IMR-90 (cell line): Measurements from ENCODE around the gene RAD51B. TPM values are rescaled to one million over a fixed set of nuclear protein-coding genes. Genes with fewer than 3 reads are reported as not detected.

ENCODE experiments used
- ATAC-seq: fragments of 200-7000 bp; cut with Tn5 transposase; 2 replicates; pipeline ENCODE4 v1.9.1; 2020; ENCODE audit warnings: low read depth, mild to moderate bottlenecking, moderate library complexity
- BruUV-seq: library from RNA; stranded (reverse); fragments of 400-500 nt; replicated peaks from 2 replicates; lab custom pipeline; 2021; lab: Mats Ljungman, UMichigan
- CTCF ChIA-PET: fragments of 300-600 bp; formaldehyde crosslinking; extraction: SDS; loops from one replicate; lab custom pipeline; 2021; ENCODE audit warnings: antibody characterized with exemption; lab: Yijun Ruan, JAX
- POLR2A ChIA-PET: fragments of 300-600 bp; sonication (Branson Sonifier 250); formaldehyde crosslinking; loops from one replicate; lab custom pipeline; 2022; ENCODE audit warnings: antibody characterized with exemption; ENCODE audit not compliant: unreplicated experiment; lab: Charles Lee
- DNase-seq: peaks from one replicate; pipeline ENCODE4 v3.0.0; 2013
- H2AFZ ChIP-seq: replicated peaks from 2 replicates; pipeline ENCODE3; 2013; ENCODE audit warnings: low read length, mild to moderate bottlenecking; ENCODE audit not compliant: poor library complexity
- H2AK5ac ChIP-seq: 2 replicates; pipeline ENCODE4 v1.6.1; 2013; ENCODE audit warnings: low read depth, low read length, inconsistent platforms
- H2AK9ac ChIP-seq: replicated peaks from 2 replicates; pipeline ENCODE3; 2013; ENCODE audit warnings: mild to moderate bottlenecking, low read depth, low read length, moderate library complexity; ENCODE audit not compliant: poor library complexity
- H2BK120ac ChIP-seq: 2 replicates; pipeline ENCODE4 v1.6.1; 2013; ENCODE audit warnings: low read depth, low read length, inconsistent platforms
- H2BK15ac ChIP-seq: 3 replicates; pipeline ENCODE4 v1.6.1; 2013; ENCODE audit warnings: low read depth, low read length, inconsistent platforms
- H2BK20ac ChIP-seq: 2 replicates; pipeline ENCODE4 v1.6.1; 2013; ENCODE audit warnings: low read depth, mild to moderate bottlenecking, inconsistent platforms, low read length, moderate library complexity
- H2BK5ac ChIP-seq: 2 replicates; pipeline ENCODE4 v1.6.1; 2013; ENCODE audit warnings: mild to moderate bottlenecking, low read depth, low read length, inconsistent platforms; ENCODE audit not compliant: poor library complexity, severe bottlenecking
- H3K14ac ChIP-seq: replicated peaks from 2 replicates; pipeline ENCODE4 v1.6.1; 2013; ENCODE audit warnings: low read depth, low read length, inconsistent platforms
- H3K18ac ChIP-seq: 2 replicates; pipeline ENCODE4 v1.6.1; 2013; ENCODE audit warnings: low read depth, low read length, control low read depth
- H3K23ac ChIP-seq: 2 replicates; pipeline ENCODE4 v1.6.1; 2013; ENCODE audit warnings: low read depth, low read length, inconsistent platforms
- H3K27ac ChIP-seq: 2 replicates; pipeline ENCODE4 v1.5.1; 2013; ENCODE audit warnings: mild to moderate bottlenecking, control low read depth, low read length; ENCODE audit not compliant: insufficient read depth
- H3K27me3 ChIP-seq: 2 replicates; pipeline ENCODE4 v1.6.1; 2013; ENCODE audit warnings: low read length; ENCODE audit not compliant: control insufficient read depth, insufficient read depth
- H3K36me3 ChIP-seq: 2 replicates; pipeline ENCODE4 v1.6.1; 2013; ENCODE audit warnings: low read length, mixed read lengths; ENCODE audit not compliant: control insufficient read depth, insufficient read depth
- H3K4ac ChIP-seq: 2 replicates; pipeline ENCODE4 v1.6.1; 2013; ENCODE audit warnings: low read depth, low read length, inconsistent platforms
- H3K4me1 ChIP-seq: 2 replicates; pipeline ENCODE4 v1.6.1; 2013; ENCODE audit warnings: low read length, mixed read lengths; ENCODE audit not compliant: control insufficient read depth, insufficient read depth
- H3K4me2 ChIP-seq: 2 replicates; pipeline ENCODE4 v1.6.1; 2013; ENCODE audit warnings: low read depth, mild to moderate bottlenecking, control low read depth, low read length, moderate library complexity
- H3K4me3 ChIP-seq: 2 replicates; pipeline ENCODE4 v1.5.1; 2013; ENCODE audit warnings: low read depth, mild to moderate bottlenecking, control low read depth, low read length, moderate library complexity; ENCODE audit not compliant: insufficient read depth
- H3K56ac ChIP-seq: 2 replicates; pipeline ENCODE4 v1.6.1; 2013; ENCODE audit warnings: low read length, inconsistent platforms; ENCODE audit not compliant: insufficient read depth; ENCODE audit errors: extremely low read depth
- H3K79me1 ChIP-seq, 2 experiments: 2 replicates each; pipeline ENCODE4 v1.6.1; 2013; ENCODE audit warnings: low read length in 2 of 2, inconsistent platforms in 1 of 2, low read depth in 1 of 2
- H3K9ac ChIP-seq: 2 replicates; pipeline ENCODE4 v1.6.1; 2013; ENCODE audit warnings: low read depth, low read length, control low read depth
- H3K9me1 ChIP-seq: 2 replicates; pipeline ENCODE4 v1.6.1; 2013; ENCODE audit warnings: low read length, inconsistent platforms; ENCODE audit not compliant: insufficient read depth
- H3K9me3 ChIP-seq: 2 replicates; pipeline ENCODE4 v1.6.1; 2013; ENCODE audit warnings: low read length; ENCODE audit not compliant: control insufficient read depth, insufficient read depth
- H4K20me1 ChIP-seq: 2 replicates; pipeline ENCODE4 v1.6.1; 2013; ENCODE audit warnings: low read length, inconsistent platforms; ENCODE audit not compliant: insufficient read depth
- H4K5ac ChIP-seq: 2 replicates; pipeline ENCODE4 v1.6.1; 2013; ENCODE audit warnings: mild to moderate bottlenecking, low read depth, low read length, control low read depth
- H4K8ac ChIP-seq, 2 experiments: 2 replicates each; pipeline ENCODE4 v1.6.1; 2013; ENCODE audit warnings: low read depth in 2 of 2, low read length in 2 of 2, control low read depth in 1 of 2, inconsistent platforms in 1 of 2
- H4K91ac ChIP-seq: 2 replicates; pipeline ENCODE4 v1.6.1; 2013; ENCODE audit warnings: low read depth, low read length, inconsistent platforms; ENCODE audit not compliant: insufficient read depth
- BHLHE40 ChIP-seq: fragments of 150-350 bp; IDR thresholded peaks from 2 replicates; pipeline ENCODE4 v1.6.1; 2016; ENCODE audit warnings: mild to moderate bottlenecking, low read depth, low read length
- CEBPB ChIP-seq: IDR thresholded peaks from 2 replicates; pipeline ENCODE4 v1.6.1; 2012; ENCODE audit warnings: low read depth, low read length, improper control_type of control experiment
- CHD1 ChIP-seq: IDR thresholded peaks from 2 replicates; pipeline ENCODE4 v1.6.1; 2012; ENCODE audit warnings: low read depth, low read length, improper control_type of control experiment
- CTCF ChIP-seq: conservative IDR thresholded peaks from 2 replicates; pipeline ENCODE4 v1.5.1; 2012; ENCODE audit warnings: mild to moderate bottlenecking, low read depth, low read length, improper control_type of control experiment
- ELK1 ChIP-seq: fragments of 150-350 bp; IDR thresholded peaks from 2 replicates; pipeline ENCODE4 v1.6.1; 2016; ENCODE audit warnings: low read depth, mild to moderate bottlenecking, low read length, moderate library complexity, borderline replicate concordance
- FOS ChIP-seq: fragments of 150-350 bp; IDR thresholded peaks from 2 replicates; pipeline ENCODE4 v1.6.1; 2016; ENCODE audit warnings: low read depth, low read length
- MAFK ChIP-seq: IDR thresholded peaks from 2 replicates; pipeline ENCODE4 v1.6.1; 2012; ENCODE audit warnings: low read depth, low read length, improper control_type of control experiment
- MAZ ChIP-seq: IDR thresholded peaks from 2 replicates; pipeline ENCODE4 v1.6.1; 2012; ENCODE audit warnings: low read depth, mild to moderate bottlenecking, low read length, improper control_type of control experiment, moderate library complexity, borderline replicate concordance
- MXI1 ChIP-seq: IDR thresholded peaks from 2 replicates; pipeline ENCODE4 v1.6.1; 2012; ENCODE audit warnings: low read depth, mild to moderate bottlenecking, low read length, moderate library complexity, borderline replicate concordance
- NFE2L2 ChIP-seq: fragments of 150-350 bp; IDR thresholded peaks from 2 replicates; pipeline ENCODE4 v1.6.1; 2016; ENCODE audit warnings: low read depth, mild to moderate bottlenecking, low read length
- POLR2A ChIP-seq: IDR thresholded peaks from 2 replicates; pipeline ENCODE4 v1.6.1; 2012; ENCODE audit warnings: mild to moderate bottlenecking, low read depth, low read length
- RAD21 ChIP-seq: IDR thresholded peaks from 2 replicates; pipeline ENCODE4 v1.6.1; 2012; ENCODE audit warnings: low read length, improper control_type of control experiment
- RCOR1 ChIP-seq: IDR thresholded peaks from 2 replicates; pipeline ENCODE4 v1.6.1; 2012; ENCODE audit warnings: mild to moderate bottlenecking, low read length, improper control_type of control experiment; ENCODE audit not compliant: insufficient replicate concordance
- RFX5 ChIP-seq: IDR thresholded peaks from 2 replicates; pipeline ENCODE4 v1.8.0; 2012; ENCODE audit warnings: low read depth, mild to moderate bottlenecking, low read length, moderate library complexity
- SMC3 ChIP-seq: fragments of 150-350 bp; IDR thresholded peaks from 2 replicates; pipeline ENCODE4 v1.6.1; 2016; ENCODE audit warnings: low read depth, mild to moderate bottlenecking, antibody characterized with exemption, low read length, moderate library complexity
- WGBS, 2 experiments: methylation state at CpG; one replicate each; pipeline versions ENCODE4 v1.1.5 to v1.1.7; 2013; ENCODE audit warnings: missing lambda C conversion rate in 2 of 2; ENCODE audit not compliant: insufficient read length in 1 of 2; ENCODE audit errors: extremely low coverage in 2 of 2; 5-methylcytosine and 5-hydroxymethylcytosine counted together
- dilution Hi-C: fragments of 300-500 bp; cut with HindIII; formaldehyde crosslinking; loops from one replicate; pipeline ENCODE4 v1.14.3; 2018; ENCODE audit warnings: low sequenced_read_pairs; ENCODE audit not compliant: unreplicated experiment
- in situ Hi-C: fragments of 300-500 bp; cut with MboI; formaldehyde crosslinking; loops from 3 replicates; pipeline ENCODE4 v1.14.3; 2019; ENCODE audit warnings: low sequenced_read_pairs, inconsistent platforms, mixed read lengths
- intact Hi-C: fragments of 100-400 bp; cut with micrococcal nuclease; formaldehyde crosslinking; loops from 2 replicates; pipeline ENCODE4 v1.10.0; 2022
- polyA plus RNA-seq, 3 experiments: library from polyadenylated mRNA; depleted of rRNA; stranded (reverse); fragments of >200 nt; gene quantifications; 2 replicates each; pipeline ENCODE4 v1.2.3, GENCODE V29; 2012; ENCODE audit warnings: low replicate concordance in 1 of 3
- total RNA-seq: library from RNA; depleted of rRNA; stranded (reverse); fragments of >200 nt; gene quantifications from 2 replicates; pipeline ENCODE4 v1.2.3, GENCODE V29; 2012
- TF ChIP-seq, protein P1 (sequence below): fragments of 150-350 bp; IDR thresholded peaks from 2 replicates; pipeline ENCODE4 v1.6.1; 2017; ENCODE audit warnings: mild to moderate bottlenecking, antibody characterized with exemption, low read length, low read depth

Gene RAD51B
- total and polyA plus RNA-seq, 2 of the 4 experiments (the other 2 are of a cell fraction), result 5.1 to 18.8 TPM

DNA sequence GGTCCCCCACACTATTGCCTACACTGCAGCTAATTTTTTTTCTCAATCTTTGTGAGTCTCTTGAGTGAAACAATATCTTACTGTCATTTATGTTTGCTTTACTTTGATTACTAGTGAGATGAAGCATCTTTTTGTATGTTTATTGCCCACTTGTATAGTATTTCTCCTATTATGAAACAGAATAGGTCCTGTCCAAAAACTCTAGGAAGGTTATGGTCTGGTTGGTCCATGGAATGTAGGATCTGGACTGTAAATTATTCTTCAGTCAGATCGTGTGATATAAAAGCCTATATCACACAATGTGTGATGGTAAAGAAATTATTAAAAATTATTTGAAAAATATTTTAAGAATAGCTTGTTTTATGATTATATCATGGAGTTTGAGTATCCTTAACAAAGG, 538.9 kb downstream of the RAD51B start:
- in situ Hi-C loops (no loop called here), intact Hi-C loops (no loop called here), dilution Hi-C loops (no loop called here)
- no peak overlapping the region for H3K4me2 ChIP-seq
- H3K23ac ChIP-seq, result no peak overlapping the region
- H3K27ac ChIP-seq, result no peak overlapping the region
- H2BK20ac ChIP-seq, result no peak overlapping the region
- TF ChIP-seq BHLHE40 (no peak), RAD21 (no peak), CHD1 (no peak), MAZ (no peak), SMC3 (no peak), RCOR1 (no peak), CTCF (no peak), FOS (no peak), MXI1 (no peak), CEBPB (no peak), NFE2L2 (no peak), MAFK (no peak), POLR2A (no peak), RFX5 (no peak), ELK1 (no peak)
- TF ChIP-seq, protein P1, sequence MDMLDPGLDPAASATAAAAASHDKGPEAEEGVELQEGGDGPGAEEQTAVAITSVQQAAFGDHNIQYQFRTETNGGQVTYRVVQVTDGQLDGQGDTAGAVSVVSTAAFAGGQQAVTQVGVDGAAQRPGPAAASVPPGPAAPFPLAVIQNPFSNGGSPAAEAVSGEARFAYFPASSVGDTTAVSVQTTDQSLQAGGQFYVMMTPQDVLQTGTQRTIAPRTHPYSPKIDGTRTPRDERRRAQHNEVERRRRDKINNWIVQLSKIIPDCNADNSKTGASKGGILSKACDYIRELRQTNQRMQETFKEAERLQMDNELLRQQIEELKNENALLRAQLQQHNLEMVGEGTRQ, result no peak
- no peak overlapping the region for H4K5ac ChIP-seq
- POLR2A ChIA-PET, result no interaction called here
- no peak overlapping the region for H2BK5ac ChIP-seq
- H3K79me1 ChIP-seq, result no peaks in the 10 kb centered on the region
- H3K9ac ChIP-seq, result no peak overlapping the region
- DNase-seq, result no peak
- no peak overlapping the region for H2AK5ac ChIP-seq
- H4K8ac ChIP-seq, result no peak overlapping the region
- no TSS peak for BruUV-seq
- no peak overlapping the region for H2BK120ac ChIP-seq
- ATAC-seq, result no peak
- no peak overlapping the region for H2AK9ac ChIP-seq
- no peaks in the 10 kb centered on the region for H3K36me3 ChIP-seq
- peaks cover 8% of the 10 kb centered on the region for H3K4me1 ChIP-seq
- no peaks in the 10 kb centered on the region for H3K9me3 ChIP-seq
- H3K9me1 ChIP-seq, result peaks cover 7% of the 10 kb centered on the region
- H3K56ac ChIP-seq, result no peak overlapping the region
- H3K4ac ChIP-seq, result no peak overlapping the region
- no peak overlapping the region for H4K91ac ChIP-seq
- no peaks in the 10 kb centered on the region for H3K27me3 ChIP-seq
- WGBS, 2 experiments, result no CpG with 5 or more reads among the region's 1 CpG
- no peak overlapping the region for H3K14ac ChIP-seq
- CTCF ChIA-PET, result interaction anchor here (1.0 kb wide), 1 partner anchor 424 kb away, joined by 3 read pairs; no protein-coding TSS in a partner anchor
- H3K4me3 ChIP-seq, result no peak overlapping the region
- no peak overlapping the region for H2BK15ac ChIP-seq
- no peak overlapping the region for H2AFZ ChIP-seq
- H4K20me1 ChIP-seq, result no peaks in the 10 kb centered on the region
- H3K18ac ChIP-seq, result no peak overlapping the region
